Measurements from ENCODE around the gene NOG.

Gene NOG

DNA sequence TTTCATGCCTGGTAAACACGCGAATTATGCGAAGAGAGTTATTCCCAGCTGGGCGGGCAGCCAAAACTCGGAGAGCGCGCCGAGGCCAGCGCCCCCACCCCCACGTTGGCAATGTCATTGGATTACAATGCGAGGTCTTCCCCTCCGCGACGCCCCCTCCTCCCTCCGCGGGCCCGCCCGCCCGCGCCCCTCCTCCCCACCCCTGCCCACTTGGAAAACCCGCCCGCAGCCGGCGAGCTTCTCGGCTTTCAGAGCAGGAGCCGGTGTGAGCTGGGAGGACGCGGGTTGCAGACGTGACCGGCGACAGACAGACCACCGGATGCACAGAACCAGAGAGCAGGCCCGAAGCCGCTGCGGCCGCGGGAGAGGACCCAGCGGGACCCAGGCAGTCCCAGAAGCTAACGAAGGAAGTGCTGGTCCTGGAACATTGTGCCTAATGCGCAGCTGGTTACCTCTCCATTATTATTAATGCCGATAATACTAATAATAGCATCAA lies 4.0 kb downstream of the NOG start:
- no peak for DNase-seq

DNA sequence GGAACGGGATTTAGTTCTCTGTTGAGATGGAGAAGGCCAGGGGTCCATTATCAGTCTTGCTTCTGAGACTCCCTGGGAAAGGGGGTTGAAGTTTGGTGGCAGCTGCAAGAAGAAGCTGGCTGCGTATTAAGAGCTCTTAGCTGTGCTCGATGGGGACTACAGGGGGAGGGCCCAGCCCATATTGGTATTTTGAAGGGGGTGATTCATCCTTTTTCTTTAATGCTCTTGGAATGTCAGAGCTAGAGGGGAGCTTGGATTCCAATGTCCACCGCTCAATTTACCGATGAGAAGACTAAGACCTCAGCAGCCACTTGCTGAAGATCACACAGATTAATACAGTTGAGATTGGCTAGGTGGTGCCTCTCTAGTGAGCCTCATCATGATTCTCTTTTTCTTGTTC lies 5.0 kb downstream of the NOG start:
- no peak for DNase-seq

DNA sequence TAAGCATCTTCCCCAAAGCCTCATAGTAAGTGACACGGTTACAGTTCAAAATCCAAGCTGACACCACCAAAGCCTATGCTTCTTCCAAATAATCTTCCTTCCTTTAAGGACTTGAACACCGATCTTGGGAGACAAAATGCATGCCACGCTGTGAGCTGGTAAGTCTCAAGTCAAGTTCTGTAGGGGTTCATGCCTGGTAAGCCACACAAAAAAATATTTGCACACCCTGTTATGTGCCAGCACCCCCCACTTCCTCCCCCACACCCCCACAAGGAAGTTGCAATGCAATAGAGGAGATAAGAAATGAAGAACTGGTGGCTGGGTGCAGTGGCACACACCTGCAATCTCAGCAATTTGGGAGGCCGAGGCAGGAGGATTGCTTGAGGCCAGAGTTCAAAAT lies 5.6 kb downstream of the NOG start:
- DNase-seq, result no peak

DNA sequence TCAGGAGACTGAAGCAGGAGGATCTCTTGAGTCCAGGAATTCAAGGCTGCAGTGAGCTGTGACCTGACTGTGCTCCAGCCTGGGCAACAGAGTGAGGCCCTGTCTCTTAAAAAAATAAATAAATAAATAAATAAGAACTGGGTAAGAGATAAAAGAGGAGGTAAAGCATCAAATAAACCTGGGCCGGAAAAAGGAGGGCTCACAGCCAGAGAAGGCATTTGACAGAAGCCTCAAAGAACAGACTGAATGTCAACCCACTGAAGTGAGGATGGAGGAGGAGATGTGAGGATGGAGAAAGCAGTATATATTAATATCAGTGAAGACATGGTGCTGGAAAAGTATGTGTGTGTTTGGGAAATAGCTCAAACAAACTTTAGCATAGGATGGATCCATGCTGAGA lies 6.1 kb downstream of the NOG start:
- no peak for DNase-seq

DNA sequence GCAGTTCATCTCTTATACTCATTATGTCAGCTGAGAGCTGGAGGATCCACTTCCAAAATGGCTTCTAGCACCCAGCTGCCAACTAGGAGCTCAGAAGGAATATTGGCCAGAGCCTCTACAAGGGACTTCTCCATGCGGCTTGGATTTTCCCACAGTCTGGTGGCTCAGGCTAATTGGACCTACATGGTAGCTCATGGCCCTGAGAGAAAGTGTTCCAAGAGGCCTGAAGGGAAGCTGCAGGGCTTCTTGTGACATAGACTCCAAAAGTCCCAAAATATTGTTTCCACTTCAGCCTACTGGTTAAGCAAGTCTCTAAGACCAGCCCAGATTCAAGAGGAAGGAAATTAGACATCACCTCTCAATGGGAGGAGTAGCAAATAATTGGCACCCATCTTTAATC lies 6.8 kb downstream of the NOG start:
- no peak for DNase-seq

DNA sequence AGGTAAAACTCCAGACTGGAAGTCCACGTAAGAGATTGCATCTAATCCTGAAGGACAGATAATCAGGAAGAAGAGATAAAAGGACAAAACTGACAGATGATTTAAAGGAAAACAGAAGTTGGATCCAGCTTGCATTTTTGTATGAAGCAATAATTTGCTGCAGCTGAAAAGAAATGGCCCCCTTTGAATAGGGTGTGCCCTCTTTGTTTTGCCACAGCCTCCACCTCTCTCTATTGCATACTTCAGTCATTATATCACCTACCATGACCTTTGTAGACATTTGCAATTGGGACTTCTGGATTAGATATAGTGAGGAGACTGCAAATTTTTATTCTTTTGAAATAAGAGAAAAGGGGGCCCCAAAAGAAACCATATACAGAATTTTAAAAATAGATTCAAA lies 8.1 kb downstream of the NOG start:
- no peak for DNase-seq

DNA sequence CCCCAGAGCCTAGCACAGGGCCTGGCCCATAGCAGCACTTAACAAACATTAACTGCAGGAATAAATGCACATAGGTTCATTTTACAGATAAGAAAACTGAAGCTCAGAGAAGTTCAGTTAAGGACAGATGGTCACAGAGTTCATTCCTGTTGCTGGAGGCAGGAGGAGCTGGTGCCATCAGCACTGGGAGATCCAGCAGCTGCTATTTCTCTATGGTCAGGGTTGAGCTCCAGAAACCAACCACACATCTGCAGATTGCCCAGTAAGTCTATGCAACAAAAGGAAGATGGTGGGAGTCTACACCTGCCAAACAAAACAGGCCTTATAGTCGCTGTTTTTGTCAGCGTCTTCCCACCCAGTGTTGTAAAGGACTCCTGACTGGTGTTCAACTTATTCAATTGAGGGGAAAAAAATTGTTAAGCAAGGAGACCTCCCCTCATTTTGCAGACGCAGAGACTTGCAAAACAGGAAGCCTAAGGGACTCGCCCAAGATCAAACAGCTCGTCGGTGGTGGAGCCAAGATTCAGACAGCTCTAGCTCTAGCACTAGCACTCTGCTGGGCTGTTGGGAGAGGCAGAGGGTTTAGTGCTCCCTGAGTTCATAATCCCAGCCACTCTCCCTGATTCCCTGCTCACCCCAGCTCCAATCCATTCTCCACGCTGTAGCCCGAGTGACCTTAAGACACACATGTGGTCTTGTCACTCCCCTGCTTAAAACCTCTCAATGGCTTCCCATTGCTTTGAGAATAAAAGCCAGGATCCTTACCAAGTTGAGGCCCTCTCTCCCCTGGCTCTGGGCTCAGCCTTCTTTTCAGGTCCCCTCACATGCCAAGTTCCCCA lies 9.0 kb downstream of the NOG start:
- DNase-seq, result peak; percentile 40

DNA sequence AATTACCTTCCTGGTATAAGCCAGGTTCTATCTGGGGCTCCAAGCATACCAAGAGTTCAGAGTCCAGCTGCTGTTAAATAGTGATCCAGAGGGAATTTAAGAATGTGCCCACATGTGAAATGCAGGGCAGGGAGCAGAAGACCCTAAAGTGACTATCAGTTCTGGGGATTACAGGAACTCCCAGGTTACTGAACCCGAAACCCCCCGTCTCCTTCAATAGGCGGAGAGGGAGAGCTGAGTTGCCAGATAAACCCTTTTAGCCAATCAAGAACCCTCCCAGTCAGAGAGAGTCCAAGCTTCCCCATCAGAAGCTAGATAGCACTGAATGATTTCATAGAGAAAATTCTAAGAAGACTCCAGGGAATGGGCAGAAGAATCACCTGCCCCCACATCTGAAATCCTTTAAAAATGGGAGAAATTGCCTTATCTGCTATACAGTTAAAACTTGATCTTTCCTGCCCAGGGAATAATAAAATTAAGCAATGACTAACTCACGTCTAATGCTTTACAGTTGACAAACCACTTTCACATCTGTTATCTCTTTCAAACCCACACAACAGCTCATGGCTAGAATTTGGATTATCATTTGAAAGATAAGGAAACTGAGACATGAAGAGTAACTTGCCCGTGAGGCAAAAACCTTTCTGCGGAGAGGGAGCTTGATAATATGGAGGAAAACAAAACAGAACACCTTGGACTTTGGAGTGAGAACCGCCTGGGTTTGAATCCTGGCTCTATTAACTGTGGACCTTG lies 10.2 kb downstream of the NOG start:
- no peak for DNase-seq

DNA sequence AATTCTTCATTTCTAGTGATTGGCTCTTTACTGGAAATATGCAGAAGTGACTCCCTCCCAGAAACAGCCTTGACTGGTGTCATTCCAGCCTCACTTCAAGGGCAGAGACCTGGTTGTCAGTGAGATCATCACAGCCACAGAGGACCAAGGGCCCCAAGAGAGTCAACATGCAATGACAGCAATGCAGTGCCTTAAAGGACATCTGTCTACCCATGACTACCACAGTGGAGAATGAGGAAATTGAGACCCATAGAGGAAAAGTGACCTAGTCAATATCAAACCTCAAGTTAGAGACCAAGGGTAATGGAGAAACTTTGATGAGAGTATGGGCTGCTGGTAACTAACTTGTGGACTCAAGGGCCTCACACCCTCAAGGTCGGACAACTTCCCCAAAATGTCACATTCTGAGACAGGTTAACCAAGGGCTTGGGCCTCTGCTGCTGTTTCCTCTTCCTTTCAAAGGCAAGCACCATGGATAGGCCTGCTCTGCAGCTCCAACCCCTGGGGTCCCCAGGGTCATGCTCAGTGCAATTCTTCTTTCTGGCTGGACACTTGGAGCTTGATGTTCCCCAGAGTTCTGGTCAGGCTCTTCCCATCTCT lies 11.3 kb downstream of the NOG start:
- no peak for DNase-seq

DNA sequence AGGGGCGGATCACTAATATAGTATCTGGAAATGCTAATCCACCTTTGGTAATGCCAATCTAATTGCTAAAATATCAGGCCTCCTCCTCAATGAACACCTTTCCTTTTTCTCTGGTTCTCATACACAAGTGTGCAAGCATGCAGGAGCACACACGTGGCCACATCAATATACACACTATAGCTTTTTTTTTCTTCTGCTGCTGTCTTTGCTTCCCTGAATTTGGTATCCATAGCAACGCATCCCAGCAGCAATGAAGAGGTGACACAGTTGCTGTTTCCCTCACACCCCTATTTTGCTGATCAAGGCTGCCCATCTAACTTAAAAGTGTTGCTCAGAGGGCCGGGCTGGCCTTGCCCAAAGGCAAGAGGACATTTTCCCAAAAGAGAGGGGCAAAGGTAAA lies 15.4 kb downstream of the NOG start:
- no peak for DNase-seq

DNA sequence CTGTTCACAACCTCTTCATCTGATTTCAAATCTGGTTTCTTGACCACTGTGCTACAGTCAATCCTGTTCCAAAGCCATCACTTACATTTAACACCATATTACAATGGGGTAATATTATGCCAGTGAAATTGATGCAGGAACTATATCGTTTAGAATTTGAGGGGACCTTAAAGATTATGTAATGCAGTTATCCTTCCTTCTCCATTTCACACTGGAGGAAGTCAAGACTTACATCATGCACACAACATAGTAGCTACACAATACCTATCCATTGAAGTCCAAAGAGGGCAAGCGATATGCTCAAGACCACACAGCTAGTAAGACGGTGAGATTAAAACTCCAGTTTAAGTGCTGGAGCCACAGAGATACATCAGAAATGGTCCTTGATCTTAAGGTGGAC lies 16.8 kb downstream of the NOG start:
- DNase-seq, result no peak

DNA sequence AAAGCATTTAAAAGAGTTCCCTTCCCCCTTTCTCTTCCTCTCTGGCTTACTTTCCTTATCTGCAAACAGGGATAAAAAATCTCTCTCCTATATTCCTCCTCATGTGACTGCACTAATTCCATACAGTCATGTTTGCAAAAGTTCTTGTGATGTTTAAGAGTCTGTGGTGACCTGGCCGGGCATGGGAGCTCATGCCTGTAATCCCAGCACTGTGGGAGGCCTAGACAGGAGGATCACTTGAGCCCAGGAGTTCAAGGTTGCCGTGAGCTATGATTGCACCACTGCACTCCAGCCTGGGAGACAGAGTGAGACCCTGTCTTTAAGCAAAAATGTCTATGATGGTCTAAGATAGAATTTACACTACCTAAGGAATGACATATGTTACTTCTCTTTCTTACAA lies 19.6 kb downstream of the NOG start:
- no peak for DNase-seq

DNA sequence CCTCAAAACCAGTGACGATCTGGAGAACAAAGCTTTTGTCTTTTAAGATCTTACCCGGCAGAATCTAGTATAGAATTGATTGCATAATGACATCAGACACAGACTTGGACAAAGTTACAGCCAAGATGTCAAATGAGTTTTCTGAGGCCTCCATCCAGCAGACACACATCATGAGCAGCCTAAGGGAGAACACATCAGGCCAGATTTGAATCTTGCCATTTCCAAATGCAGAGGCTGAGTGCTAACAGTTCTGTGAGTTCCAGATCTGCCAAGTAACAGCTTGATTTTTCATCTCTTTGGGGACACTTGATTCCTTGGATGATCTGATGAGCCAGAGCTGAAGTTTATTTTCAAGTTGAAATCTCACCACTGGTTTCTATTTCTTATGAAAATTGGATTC lies 21.0 kb downstream of the NOG start:
- no peak for DNase-seq

DNA sequence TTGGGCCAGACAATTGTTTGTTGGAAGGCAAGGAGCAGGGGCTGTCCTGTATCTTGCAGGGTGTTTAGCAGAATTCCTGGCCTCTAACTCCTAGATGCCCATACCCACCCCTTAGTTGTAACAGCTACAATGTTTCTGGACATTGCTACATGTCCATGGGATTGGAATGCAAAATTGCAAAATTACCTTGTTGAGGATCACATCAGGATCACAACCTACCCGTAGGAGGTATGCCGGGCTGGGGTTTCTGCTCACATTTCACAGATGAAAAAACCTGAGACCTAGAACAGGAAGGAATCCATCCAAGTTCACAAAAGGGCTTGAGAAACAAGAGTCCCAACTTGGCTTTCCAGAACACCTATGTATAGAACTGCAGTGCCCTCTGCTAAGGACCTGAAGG lies 22.7 kb downstream of the NOG start:
- DNase-seq, result no peak

DNA sequence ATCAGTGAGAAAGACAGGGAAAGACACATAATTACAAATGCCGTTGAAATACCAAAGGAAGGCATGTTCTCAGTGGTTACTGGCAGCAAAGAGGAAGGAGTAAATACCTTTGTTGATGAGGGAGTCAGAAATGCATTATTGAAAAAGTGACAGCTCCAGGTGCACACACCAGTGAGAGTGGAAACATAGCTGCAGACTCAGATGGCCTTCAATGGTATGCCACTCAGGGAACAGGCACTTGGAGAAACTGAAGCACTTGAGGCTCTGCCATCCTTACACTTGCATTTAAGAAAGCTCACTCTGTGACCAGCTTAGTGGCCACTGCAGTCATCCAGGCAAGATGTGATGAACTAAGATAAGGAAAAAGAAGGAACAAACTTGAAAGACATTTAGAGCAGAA lies 29.9 kb downstream of the NOG start:
- DNase-seq, result no peak

DNA sequence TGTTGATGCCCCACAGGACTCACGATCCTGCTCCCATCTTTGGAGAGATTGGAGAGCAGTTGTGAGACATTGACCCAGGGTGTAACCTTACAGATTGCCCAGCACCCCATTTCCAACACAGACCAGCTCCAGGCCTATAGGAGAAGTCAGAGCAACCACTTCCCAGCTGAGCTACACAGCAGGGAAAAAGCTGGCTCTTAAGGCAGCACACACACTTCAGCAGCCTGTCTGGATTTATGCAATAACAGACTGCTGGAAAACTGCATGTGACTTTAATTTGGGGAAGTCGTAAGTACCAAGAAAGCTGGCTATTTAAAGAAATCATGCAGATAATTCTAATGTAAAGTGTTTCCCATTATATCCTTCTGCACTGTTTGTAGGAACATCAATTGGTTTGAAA lies 30.8 kb downstream of the NOG start:
- no peak for DNase-seq

DNA sequence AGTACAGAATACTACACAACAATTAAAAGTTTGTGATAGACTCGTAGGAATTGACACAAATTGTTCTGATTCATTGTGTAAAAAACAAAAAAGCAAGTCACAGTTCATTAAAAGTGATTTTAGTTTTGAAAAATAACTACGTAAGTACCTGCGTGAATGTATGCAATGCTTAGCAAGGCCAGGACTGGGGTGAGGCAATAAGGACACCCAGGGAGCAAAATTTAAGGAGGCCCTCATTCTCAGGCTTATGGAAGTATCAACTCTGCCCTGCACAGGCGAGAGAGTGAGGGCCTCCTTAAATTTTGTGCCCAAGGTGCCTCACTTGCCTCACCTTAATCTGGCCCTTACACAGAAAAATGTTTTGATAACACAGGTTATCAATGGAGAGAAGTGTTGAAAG lies 31.4 kb downstream of the NOG start:
- DNase-seq, result no peak

DNA sequence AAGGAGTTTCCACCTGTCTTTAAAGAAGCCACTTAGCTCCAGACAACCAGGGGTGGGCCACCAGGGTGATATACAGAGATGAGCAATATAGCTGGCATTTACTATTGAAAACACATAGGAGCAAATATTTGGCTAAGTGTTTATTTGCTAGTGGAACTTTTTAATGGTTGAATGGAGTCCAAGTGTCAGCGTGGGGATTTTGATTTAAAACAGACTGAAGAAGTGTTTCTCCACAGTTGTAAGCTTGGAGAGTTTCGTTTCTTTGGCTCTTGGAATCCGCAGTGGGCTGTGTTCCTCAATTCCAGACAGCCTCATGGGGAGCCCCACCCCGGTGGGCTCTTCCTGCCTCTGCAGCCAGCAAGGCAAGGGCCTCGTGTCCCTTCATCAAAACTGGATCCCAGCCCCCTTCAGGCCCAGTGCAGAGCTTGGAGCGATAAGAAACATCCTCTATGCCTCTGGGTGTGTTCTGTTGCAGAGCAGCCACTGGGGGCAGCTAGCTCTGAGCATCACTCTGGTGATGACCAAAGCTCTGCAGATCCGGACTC lies 36.1 kb downstream of the NOG start:
- no peak for DNase-seq

DNA sequence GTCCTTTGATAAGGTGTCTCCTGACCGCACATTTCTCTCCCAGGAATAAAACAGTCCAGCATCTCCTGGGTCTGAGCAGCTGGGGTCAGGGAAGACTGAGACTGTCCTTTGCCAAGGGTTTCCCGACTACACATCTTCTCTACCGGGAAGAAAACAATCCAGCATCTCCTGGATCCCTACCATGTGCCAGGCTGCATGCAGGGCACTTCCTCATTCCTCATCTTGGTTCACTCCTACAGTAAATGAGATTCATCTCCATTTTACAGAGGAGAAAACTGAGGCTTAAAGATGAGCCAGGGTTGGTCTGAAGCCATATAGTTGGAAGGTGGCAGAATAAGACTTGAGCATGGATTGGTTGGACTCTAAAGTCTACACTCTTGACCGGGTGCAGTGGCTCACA lies 36.7 kb downstream of the NOG start:
- no peak for DNase-seq

DNA sequence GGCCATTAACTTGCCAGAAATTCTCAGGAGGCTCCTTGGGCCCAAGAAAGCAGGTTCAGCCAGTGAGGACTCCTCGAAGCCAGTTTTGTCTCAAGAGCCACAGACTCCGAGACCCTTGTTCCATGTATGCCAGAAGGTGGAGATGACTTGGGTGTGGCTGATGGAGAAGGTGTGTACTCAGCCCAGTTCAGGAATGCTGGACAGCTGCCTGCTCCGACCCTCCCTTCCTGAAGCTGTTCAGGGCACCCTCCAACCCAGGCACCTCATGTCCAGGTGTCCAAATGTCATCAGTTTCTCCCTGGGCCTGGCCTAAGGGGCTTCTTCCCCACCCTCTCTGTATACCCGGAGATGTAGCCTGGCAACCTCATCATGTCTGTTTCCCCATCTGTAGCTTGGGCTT lies 40.2 kb downstream of the NOG start:
- no peak for DNase-seq

DNA sequence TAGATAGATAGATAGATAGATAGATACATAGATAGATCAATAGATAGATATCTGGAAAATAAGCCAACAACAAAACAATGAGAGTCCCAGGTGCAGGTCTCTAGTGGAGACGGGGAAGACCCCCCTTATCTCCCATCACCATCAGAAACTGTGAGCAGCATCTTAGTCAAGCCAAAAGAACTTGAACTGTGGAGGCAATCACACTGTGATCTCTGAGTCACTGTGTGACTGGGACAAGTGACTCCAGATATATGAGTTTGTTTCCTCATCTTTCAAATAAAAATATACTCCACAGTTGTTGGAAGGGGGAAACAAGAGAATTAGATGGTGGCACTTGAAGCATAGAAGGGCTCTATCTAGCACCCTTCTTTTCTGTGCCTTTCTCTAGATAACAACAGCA lies 42.1 kb downstream of the NOG start:
- DNase-seq, result no peak

DNA sequence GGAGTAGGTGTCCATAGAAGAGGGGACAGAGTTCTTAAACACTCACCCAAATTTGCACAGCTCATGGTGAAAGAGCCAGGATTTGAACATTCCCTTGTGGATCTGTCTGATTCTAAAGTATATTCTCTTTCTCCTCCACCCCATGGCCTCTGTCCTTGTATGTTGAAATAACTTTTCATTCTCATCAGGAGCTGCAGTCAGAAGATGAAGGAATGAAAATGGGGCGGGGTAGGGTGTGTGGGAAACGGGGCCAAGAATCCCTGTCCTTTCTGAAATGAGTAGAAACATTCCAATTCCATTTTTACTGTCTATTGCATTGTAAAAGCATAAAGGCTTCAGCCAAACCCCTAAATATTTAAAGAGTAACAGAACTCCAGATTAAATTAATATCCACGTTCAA lies 42.8 kb downstream of the NOG start:
- DNase-seq, result no peak

DNA sequence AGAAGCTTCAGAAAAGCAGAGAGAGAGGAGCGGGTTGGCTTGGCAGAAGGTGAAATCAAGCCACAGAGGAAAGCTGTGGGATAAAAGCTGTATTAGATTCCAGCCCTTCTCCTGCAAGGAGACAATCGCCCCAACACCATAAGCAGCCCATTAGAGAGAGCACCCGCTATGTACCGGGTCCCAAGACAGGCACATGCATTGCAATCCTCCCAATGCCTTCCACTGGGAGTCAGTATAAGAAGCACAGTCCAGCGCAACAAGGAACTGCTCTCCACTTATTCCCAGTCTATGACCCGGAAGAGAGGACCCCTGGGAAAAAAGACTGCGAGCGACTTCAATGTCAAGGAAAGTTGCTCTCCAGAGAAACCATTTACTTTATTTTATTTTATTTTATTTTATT lies 43.8 kb downstream of the NOG start:
- no peak for DNase-seq

DNA sequence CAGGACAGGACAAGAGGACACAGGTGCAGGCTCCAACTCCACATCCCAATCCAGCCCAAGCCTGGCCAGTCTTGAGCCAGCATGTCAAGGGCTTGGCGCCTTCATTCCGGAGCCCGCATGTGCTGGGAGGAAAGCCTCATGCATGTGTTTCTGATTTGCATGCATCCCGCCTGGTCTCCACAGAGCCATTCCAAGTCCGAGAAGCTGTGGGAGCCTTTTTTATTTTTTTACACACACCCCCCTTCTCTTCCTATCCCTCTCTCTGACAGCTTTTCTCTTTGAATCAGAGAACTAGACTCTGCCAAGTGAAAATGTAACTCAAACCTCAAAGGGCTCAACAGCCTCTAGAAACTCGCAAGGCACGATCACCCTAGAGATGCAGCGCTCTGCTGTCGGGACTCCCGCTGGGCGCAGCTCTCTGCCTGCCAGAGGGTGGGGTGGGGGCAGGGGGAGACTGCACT lies 45.1 kb downstream of the NOG start:
- no peak for DNase-seq

All from effector CD4-positive, alpha-beta T cell (primary cell).